ENCODE data around the gene MEAK7.
A peak's percentile ranks its signal among the peaks of the same experiment; 100 is the strongest.

Gene MEAK7

GRCh38 chr16:84508502-84508901 lies 4.0 kb upstream of the MEAK7 start:
- peaks cover 0 to 24% of the 10 kb centered on the region in 2 donors for H3K4me1 ChIP-seq (ENCODE audit: control insufficient read depth in 1 of 2, insufficient read depth in 2 of 2, low read length in 2 of 2)
- no peaks in the 10 kb centered on the region for H3K36me3 ChIP-seq (ENCODE audit: control insufficient read depth in 1 of 2, insufficient read depth in 2 of 2, low read length in 2 of 2)
- H3K4me3 ChIP-seq (ENCODE audit: low read depth in 1 of 2, low read length in 2 of 2), result no peak overlapping the region
- H3K27ac ChIP-seq (ENCODE audit: low read length), result no peak overlapping the region
- no peaks in the 10 kb centered on the region for H3K9me3 ChIP-seq (ENCODE audit: control insufficient read depth in 1 of 2, low read length in 2 of 2)
- no peaks in the 10 kb centered on the region for H3K27me3 ChIP-seq (ENCODE audit: low read depth, low read length)

GRCh38 chr16:84507011-84507982 lies 2.8 kb upstream of the MEAK7 start:
- Histone ChIP-seq H3K4me1 (ENCODE audit: control insufficient read depth in 1 of 2, insufficient read depth in 2 of 2, low read length in 2 of 2) (peaks cover 0 to 31% of the 10 kb centered on the region in 2 donors), H3K4me3 (ENCODE audit: low read depth in 1 of 2, low read length in 2 of 2) (no peak overlapping the region), H3K27me3 (ENCODE audit: low read depth, low read length) (no peaks in the 10 kb centered on the region), H3K36me3 (ENCODE audit: control insufficient read depth in 1 of 2, insufficient read depth in 2 of 2, low read length in 2 of 2) (no peaks in the 10 kb centered on the region), H3K9me3 (ENCODE audit: control insufficient read depth in 1 of 2, low read length in 2 of 2) (no peaks in the 10 kb centered on the region), H3K27ac (ENCODE audit: low read length) (no peak overlapping the region)

- Histone ChIP-seq H3K9me3 (ENCODE audit: control insufficient read depth in 1 of 2, low read length in 2 of 2) (no peaks in the 10 kb centered on the region), H3K27ac (ENCODE audit: low read length) (peak overlapping the region; percentile 60), H3K36me3 (ENCODE audit: control insufficient read depth in 1 of 2, insufficient read depth in 2 of 2, low read length in 2 of 2) (peaks cover 0 to under 1% of the 10 kb centered on the region in 2 donors), H3K4me1 (ENCODE audit: control insufficient read depth in 1 of 2, insufficient read depth in 2 of 2, low read length in 2 of 2) (peaks cover 0 to 25% of the 10 kb centered on the region in 2 donors), H3K4me3 (ENCODE audit: low read depth in 1 of 2, low read length in 2 of 2) (peak overlapping the region; percentile 78 to 79), H3K27me3 (ENCODE audit: low read depth, low read length) (no peaks in the 10 kb centered on the region)
These were observed 1.1 kb upstream of the MEAK7 start for GRCh38 chr16:84505249-84506187.

GRCh38 chr16:84503751-84504395 lies 586 bp downstream of the MEAK7 start:
- H3K27ac ChIP-seq (ENCODE audit: low read length), result no peak overlapping the region
- H3K4me3 ChIP-seq (ENCODE audit: low read depth in 1 of 2, low read length in 2 of 2), result peak overlapping the region; percentile 78 to 79
- H3K27me3 ChIP-seq (ENCODE audit: low read depth, low read length), result no peaks in the 10 kb centered on the region
- no peaks in the 10 kb centered on the region for H3K9me3 ChIP-seq (ENCODE audit: control insufficient read depth in 1 of 2, low read length in 2 of 2)
- H3K4me1 ChIP-seq (ENCODE audit: control insufficient read depth in 1 of 2, insufficient read depth in 2 of 2, low read length in 2 of 2), result peaks cover 0 to 25% of the 10 kb centered on the region in 2 donors
- H3K36me3 ChIP-seq (ENCODE audit: control insufficient read depth in 1 of 2, insufficient read depth in 2 of 2, low read length in 2 of 2), result peaks cover 0 to 3% of the 10 kb centered on the region in 2 donors

GRCh38 chr16:84502581-84502980 lies 1.9 kb downstream of the MEAK7 start:
- Histone ChIP-seq H3K4me1 (ENCODE audit: control insufficient read depth in 1 of 2, insufficient read depth in 2 of 2, low read length in 2 of 2) (peaks cover 0 to 25% of the 10 kb centered on the region in 2 donors), H3K9me3 (ENCODE audit: control insufficient read depth in 1 of 2, low read length in 2 of 2) (no peaks in the 10 kb centered on the region), H3K27ac (ENCODE audit: low read length) (no peak overlapping the region), H3K4me3 (ENCODE audit: low read depth in 1 of 2, low read length in 2 of 2) (no peak overlapping the region), H3K36me3 (ENCODE audit: control insufficient read depth in 1 of 2, insufficient read depth in 2 of 2, low read length in 2 of 2) (peaks cover 0 to 3% of the 10 kb centered on the region in 2 donors), H3K27me3 (ENCODE audit: low read depth, low read length) (no peaks in the 10 kb centered on the region)

GRCh38 chr16:84502075-84502474 lies 2.4 kb downstream of the MEAK7 start:
- Histone ChIP-seq H3K9me3 (ENCODE audit: control insufficient read depth in 1 of 2, low read length in 2 of 2) (no peaks in the 10 kb centered on the region), H3K4me1 (ENCODE audit: control insufficient read depth in 1 of 2, insufficient read depth in 2 of 2, low read length in 2 of 2) (peaks cover 0 to 25% of the 10 kb centered on the region in 2 donors), H3K4me3 (ENCODE audit: low read depth in 1 of 2, low read length in 2 of 2) (no peak overlapping the region), H3K27me3 (ENCODE audit: low read depth, low read length) (no peaks in the 10 kb centered on the region), H3K36me3 (ENCODE audit: control insufficient read depth in 1 of 2, insufficient read depth in 2 of 2, low read length in 2 of 2) (peaks cover 3 to 7% of the 10 kb centered on the region in 2 donors), H3K27ac (ENCODE audit: low read length) (no peak overlapping the region)

- H3K36me3 ChIP-seq (ENCODE audit: control insufficient read depth in 1 of 2, insufficient read depth in 2 of 2, low read length in 2 of 2), result peaks cover 4 to 15% of the 10 kb centered on the region in 2 donors
- no peaks in the 10 kb centered on the region for H3K9me3 ChIP-seq (ENCODE audit: control insufficient read depth in 1 of 2, low read length in 2 of 2)
- H3K4me3 ChIP-seq (ENCODE audit: low read depth in 1 of 2, low read length in 2 of 2), result no peak overlapping the region
- H3K27me3 ChIP-seq (ENCODE audit: low read depth, low read length), result no peaks in the 10 kb centered on the region
- H3K27ac ChIP-seq (ENCODE audit: low read length), result no peak overlapping the region
- H3K4me1 ChIP-seq (ENCODE audit: control insufficient read depth in 1 of 2, insufficient read depth in 2 of 2, low read length in 2 of 2), result peaks cover 0 to 24% of the 10 kb centered on the region in 2 donors
These were observed 3.3 kb downstream of the MEAK7 start for GRCh38 chr16:84501077-84501735.

- no peak overlapping the region for H3K27ac ChIP-seq (ENCODE audit: low read length)
- H3K4me3 ChIP-seq (ENCODE audit: low read depth in 1 of 2, low read length in 2 of 2), result no peak overlapping the region
- peaks cover 7 to 22% of the 10 kb centered on the region in 2 donors for H3K36me3 ChIP-seq (ENCODE audit: control insufficient read depth in 1 of 2, insufficient read depth in 2 of 2, low read length in 2 of 2)
- H3K4me1 ChIP-seq (ENCODE audit: control insufficient read depth in 1 of 2, insufficient read depth in 2 of 2, low read length in 2 of 2), result peaks cover 0 to 19% of the 10 kb centered on the region in 2 donors
- no peaks in the 10 kb centered on the region for H3K9me3 ChIP-seq (ENCODE audit: control insufficient read depth in 1 of 2, low read length in 2 of 2)
- no peaks in the 10 kb centered on the region for H3K27me3 ChIP-seq (ENCODE audit: low read depth, low read length)
These were observed 3.9 kb downstream of the MEAK7 start for GRCh38 chr16:84500531-84500930.

GRCh38 chr16:84499638-84500037 lies 4.8 kb downstream of the MEAK7 start:
- H3K4me3 ChIP-seq (ENCODE audit: low read depth in 1 of 2, low read length in 2 of 2), result no peak overlapping the region
- H3K9me3 ChIP-seq (ENCODE audit: control insufficient read depth in 1 of 2, low read length in 2 of 2), result no peaks in the 10 kb centered on the region
- H3K27me3 ChIP-seq (ENCODE audit: low read depth, low read length), result no peaks in the 10 kb centered on the region
- peaks cover 12 to 31% of the 10 kb centered on the region in 2 donors for H3K36me3 ChIP-seq (ENCODE audit: control insufficient read depth in 1 of 2, insufficient read depth in 2 of 2, low read length in 2 of 2)
- H3K27ac ChIP-seq (ENCODE audit: low read length), result no peak overlapping the region
- H3K4me1 ChIP-seq (ENCODE audit: control insufficient read depth in 1 of 2, insufficient read depth in 2 of 2, low read length in 2 of 2), result peaks cover 0 to 13% of the 10 kb centered on the region in 2 donors

- Histone ChIP-seq H3K27ac (ENCODE audit: low read length) (no peak overlapping the region), H3K4me1 (ENCODE audit: control insufficient read depth in 1 of 2, insufficient read depth in 2 of 2, low read length in 2 of 2) (peaks cover 0 to 13% of the 10 kb centered on the region in 2 donors), H3K9me3 (ENCODE audit: control insufficient read depth in 1 of 2, low read length in 2 of 2) (no peaks in the 10 kb centered on the region), H3K4me3 (ENCODE audit: low read depth in 1 of 2, low read length in 2 of 2) (no peak overlapping the region), H3K36me3 (ENCODE audit: control insufficient read depth in 1 of 2, insufficient read depth in 2 of 2, low read length in 2 of 2) (peaks cover 18 to 34% of the 10 kb centered on the region in 2 donors), H3K27me3 (ENCODE audit: low read depth, low read length) (no peaks in the 10 kb centered on the region)
These were observed 5.4 kb downstream of the MEAK7 start for GRCh38 chr16:84498859-84499620.

Measured in muscle layer of duodenum (tissue), 2 donors.